IPS-18c (cell line): ENCODE data around the gene MAGEA4.
"Not testable (repeated sequence)": the region's sequence is repeated elsewhere in the genome, so short reads cannot be mapped to it uniquely, and the experiment has no call there.

ENCODE experiments used
- H3K4me3 ChIP-seq: 2 replicates; pipeline ENCODE4 v1.7.0; 2013; ENCODE audit warnings: low read depth, mild to moderate bottlenecking, low read length, moderate library complexity; ENCODE audit not compliant: insufficient read depth
- H3K9me3 ChIP-seq: one replicate; pipeline ENCODE4 v1.6.1; 2013; ENCODE audit warnings: mild to moderate bottlenecking, low read length, moderate library complexity; ENCODE audit not compliant: control insufficient read depth, insufficient read depth

MAGEA4 gene

GRCh38 chrX:151912780-151913179 is at the start of gene MAGEA4:
Gene MAGEA4, plus strand, starts transcription at chrX:151912889. Its CDS starts 10,776 bp downstream, at chrX:151923665.
- Histone ChIP-seq H3K4me3 (no peak within 1 kb of the TSS), H3K9me3 (no peaks in the 10 kb centered on the region)

- Histone ChIP-seq H3K4me3 (no peak overlapping the region), H3K9me3 (peaks cover 3% of the 10 kb centered on the region)
These were observed 42.1 kb upstream of the MAGEA4 start for GRCh38 chrX:151870602-151871001.

DNA sequence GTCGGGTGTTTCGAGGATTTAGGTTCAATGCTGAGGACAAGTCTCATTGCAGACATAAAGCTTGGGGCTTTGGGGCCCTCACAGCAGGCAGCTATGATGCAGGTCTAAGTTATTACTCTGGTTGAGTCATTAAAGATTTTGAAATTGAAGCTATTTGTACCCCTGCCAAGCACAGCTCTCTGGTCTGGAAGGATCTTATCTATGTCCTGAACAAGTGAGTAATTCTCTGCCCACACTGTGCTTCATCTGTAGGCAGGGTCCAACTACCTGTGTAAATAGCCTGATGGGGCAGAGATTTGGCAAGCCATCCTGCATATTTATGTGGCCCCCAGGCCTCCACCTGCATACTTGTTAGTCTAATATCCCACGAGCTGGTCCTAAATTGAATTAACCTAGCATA is 41.4 kb upstream of the MAGEA4 start:
- Histone ChIP-seq H3K4me3 (no peak overlapping the region), H3K9me3 (peaks cover 6% of the 10 kb centered on the region)

DNA sequence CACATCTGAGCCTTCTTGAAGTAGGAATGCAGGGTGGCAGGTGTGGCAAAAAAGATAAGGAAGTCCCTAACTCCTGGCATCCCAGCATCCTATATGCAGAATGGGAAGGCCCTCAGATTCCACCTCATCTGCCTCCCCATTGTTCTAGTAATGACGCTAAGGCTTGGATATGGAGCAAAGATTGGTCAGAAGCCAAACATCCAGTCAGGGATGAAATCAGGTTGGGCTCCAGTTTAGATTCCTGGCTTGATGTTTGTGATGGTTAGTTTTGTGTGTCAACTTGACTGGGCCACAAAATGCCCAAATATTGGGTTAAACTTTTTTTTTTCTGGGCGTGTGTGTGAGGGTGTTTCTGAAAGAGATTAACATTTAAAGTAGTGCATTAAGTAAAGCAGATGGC is 39.6 kb upstream of the MAGEA4 start:
- H3K4me3 ChIP-seq, result no peak overlapping the region
- H3K9me3 ChIP-seq, result peaks cover 10% of the 10 kb centered on the region

DNA sequence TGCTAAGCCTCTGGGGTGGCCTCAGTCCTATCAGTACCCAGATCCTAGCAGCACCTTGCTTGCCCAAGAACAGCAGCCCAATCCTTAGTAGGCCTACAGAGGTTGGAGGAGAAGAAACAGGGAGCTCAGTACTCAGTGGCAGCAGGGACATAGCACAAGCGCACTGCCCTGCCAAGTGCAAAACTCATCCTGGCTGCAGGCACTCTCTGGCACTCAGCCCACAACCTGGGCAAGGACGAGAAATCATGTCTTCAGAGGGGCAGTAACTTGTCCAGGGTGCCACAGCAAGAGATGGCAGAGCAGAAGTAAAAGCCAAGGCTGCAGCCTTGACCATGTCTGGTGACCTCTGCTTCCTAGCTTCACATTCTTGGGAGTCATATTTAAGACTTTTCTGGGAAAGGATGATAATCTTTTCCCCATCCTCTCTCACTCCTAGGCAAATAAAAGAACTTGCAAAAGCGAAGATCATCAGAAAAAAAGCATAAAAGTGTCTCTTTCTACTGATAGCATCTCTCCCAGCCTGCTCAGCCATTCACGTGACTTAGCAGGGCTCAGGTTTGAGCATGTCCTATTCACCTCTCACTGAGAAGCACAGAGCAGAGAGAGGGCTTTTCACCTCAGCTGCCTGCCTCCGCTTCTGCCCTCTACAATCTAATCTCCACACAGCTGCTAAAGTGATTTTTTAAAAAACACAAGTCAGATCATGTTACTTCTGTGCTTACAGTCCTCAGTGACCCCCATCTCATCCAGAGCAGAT is 37.2 kb upstream of the MAGEA4 start:
- Histone ChIP-seq H3K4me3 (no peak overlapping the region), H3K9me3 (peaks cover 10% of the 10 kb centered on the region)

DNA sequence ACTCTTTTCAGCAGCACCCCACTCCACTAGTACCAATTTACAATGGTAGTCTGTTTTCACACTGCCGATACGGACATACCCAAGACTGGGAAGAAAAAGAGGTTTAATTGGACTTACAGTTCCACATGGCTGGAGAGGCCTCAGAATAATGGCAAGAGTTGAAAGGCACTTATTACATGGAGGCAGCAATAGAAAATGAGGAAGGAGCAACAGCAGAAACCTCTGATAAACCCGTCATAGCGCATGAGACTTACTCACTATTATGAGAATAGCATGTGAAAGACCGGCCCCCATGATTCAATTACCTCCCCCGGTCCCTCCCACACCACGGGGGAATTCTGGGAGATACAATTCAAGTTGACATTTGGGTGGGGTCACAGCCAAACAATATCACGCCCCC is 34.1 kb upstream of the MAGEA4 start:
- H3K4me3 ChIP-seq, result no peak overlapping the region
- H3K9me3 ChIP-seq, result peaks cover 10% of the 10 kb centered on the region

- Histone ChIP-seq H3K9me3 (peaks cover 10% of the 10 kb centered on the region), H3K4me3 (no peak overlapping the region)
These were observed 32.8 kb upstream of the MAGEA4 start for GRCh38 chrX:151879856-151880255.

- H3K4me3 ChIP-seq, result no peak overlapping the region
- H3K9me3 ChIP-seq, result peaks cover 7% of the 10 kb centered on the region
These were observed 31.8 kb upstream of the MAGEA4 start for GRCh38 chrX:151880895-151881294.

- Histone ChIP-seq H3K9me3 (peaks cover 3% of the 10 kb centered on the region), H3K4me3 (no peak overlapping the region)
These were observed 23.3 kb upstream of the MAGEA4 start for GRCh38 chrX:151889421-151889820.

DNA sequence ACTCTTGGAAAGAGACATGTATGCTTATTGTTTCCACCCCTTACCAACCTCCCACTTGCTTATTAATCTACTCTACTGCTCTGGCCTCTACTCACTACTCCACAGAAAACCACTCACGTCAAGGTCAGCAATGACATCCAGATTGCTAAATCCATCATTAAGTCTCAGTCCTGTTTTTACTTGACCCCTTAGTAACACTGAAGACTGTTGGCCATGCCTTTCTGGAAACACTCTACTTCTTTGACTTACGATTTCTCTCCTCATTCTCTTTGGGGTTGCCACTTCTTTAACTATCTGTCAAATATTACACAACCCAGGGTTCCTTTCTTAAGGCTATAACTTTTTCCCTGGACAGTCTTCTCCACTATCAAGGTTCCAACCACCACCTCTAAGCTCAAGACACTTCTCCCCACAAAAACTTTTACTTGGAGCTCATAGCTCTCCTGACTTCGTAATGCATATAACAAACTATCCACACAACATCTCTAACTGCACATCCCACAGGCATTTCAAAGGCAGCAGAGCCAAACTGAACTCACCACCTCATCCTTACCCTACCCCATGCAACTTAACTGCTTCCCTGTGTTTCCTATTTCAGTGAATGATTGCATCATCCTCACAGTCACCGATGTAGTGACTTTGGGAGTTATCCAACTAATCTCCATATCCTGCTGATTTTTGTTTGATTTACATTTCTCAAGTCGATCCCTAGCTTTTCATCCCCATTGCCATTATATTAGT is 15.8 kb upstream of the MAGEA4 start:
- Histone ChIP-seq H3K4me3 (no peak overlapping the region), H3K9me3 (peaks cover 5% of the 10 kb centered on the region)

DNA sequence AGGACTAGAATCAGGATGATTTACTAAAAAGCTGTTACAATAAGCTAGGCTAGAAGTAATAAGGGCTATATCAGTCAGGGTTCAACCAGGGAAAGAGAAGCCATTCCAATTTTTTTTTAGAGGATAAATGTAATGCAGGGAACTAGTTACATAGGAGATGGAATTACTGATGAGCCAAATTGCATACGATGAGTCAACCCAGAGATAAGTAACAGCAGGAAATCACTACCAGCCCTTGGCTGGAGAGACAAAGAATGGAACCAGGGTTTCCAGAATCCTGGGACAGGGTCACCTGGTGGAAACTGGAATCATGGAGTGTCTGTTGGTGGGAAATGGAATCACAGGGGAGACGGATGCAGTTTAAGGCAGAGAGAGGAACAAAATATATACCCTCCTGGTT is 13.1 kb upstream of the MAGEA4 start:
- no peak overlapping the region for H3K4me3 ChIP-seq
- H3K9me3 ChIP-seq, result peaks cover 2% of the 10 kb centered on the region

DNA sequence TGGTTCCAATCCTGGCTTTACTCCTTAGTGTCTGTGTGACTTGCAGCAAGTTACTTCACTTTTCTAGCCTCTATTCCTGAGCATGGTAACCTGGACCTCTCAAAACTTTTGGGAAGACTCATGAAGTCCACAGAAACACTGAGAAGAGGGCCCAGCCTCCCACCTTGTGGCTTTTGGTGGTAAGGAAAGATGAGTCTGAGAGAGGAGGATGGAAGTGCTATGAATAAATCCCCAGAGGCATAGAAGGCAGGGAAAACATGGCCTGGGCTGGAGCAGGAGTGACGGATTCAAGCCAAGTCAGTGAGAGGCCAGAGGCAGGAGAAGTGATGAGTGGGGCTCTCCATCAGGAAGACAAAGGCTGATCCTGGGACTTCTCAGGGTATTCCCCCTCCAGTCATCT is 10.9 kb upstream of the MAGEA4 start:
- no peak overlapping the region for H3K4me3 ChIP-seq
- H3K9me3 ChIP-seq, result peaks cover 3% of the 10 kb centered on the region

DNA sequence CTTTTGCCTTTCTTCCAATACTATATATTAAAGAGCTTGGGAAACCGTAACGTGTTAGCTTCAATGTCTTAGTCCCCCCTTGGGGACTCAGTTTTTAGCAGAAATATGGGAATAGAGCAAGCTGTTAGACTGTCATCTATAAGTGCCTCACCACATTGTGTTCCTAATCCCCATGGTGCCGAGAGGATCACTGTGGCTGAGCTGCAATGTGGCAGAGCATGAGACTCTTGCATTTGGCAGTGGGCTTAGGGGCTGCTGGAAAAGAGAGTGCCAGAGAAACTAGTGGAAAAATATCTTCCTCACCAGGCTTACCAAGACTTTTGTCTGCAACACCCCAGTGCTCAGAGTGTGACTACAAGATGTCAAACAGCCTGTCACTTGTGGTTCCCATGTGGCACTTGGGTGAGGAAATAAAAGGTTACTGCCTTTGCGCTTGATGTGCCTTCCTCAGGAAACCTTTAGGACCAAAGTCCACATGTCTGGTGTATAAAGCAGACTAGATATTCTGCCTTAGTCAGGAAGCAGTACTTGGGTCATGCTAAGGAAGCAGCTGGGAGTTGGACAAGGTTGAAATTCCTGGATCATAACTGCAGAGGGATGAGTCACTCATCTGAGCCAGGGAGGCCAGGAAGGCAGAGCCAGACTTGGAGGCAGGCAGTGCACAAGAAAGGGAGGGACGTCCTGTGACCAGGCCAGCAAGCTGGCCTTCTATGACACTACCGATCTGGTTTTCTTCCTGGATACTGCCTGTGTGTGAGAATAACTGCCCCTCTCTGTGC is 9.7 kb upstream of the MAGEA4 start:
- Histone ChIP-seq H3K9me3 (peaks cover 3% of the 10 kb centered on the region), H3K4me3 (no peak overlapping the region)

- Histone ChIP-seq H3K4me3 (no peak overlapping the region), H3K9me3 (peaks cover 3% of the 10 kb centered on the region)
These were observed 7.7 kb upstream of the MAGEA4 start for GRCh38 chrX:151904989-151905388.

DNA sequence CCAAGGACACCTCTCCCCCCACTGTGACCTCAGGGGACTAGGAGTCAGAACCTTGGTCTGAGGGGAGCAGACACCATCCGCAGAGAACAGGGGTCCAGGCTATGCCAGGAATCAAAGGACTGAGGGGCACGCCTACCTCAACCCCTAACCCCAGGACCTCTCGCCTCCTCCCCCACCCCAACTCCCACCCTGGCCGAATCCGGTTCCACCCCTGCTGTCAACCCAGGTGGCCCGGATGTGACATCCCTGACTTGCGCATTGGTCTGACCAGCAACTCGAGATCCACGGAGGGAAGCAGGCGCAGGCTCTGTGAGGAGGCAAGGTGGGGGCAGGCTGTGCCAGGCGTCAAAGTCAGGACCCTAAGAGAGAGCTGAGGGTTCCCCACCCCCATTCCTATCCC is 468 bp upstream of the MAGEA4 start:
- H3K9me3 ChIP-seq, result no peaks in the 10 kb centered on the region
- no peak overlapping the region for H3K4me3 ChIP-seq

GRCh38 chrX:151918736-151919135 is 6.0 kb downstream of the MAGEA4 start:
- peaks cover 11% of the 10 kb centered on the region for H3K9me3 ChIP-seq
- H3K4me3 ChIP-seq, result not testable (repeated sequence)

DNA sequence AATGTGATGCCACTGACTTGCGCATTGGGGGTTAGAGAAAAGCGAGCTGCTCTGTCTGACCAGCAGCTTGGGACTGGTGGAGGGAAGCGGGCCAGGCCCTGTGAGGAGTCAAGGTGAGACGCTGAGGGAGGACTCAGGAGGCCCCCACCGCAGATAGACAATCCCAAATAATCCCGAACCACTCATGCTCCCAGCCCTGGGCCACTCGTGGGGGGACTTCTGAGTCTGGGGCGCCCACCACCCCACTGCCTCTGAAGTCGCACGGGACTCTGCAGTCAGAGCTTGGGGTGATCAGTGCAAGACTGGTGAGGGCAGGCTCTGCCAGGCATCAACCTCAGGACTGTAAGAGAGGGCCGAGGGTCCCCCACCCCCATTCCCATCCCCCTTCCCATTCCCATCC is 6.9 kb downstream of the MAGEA4 start:
- Histone ChIP-seq H3K9me3 (peaks cover 11% of the 10 kb centered on the region), H3K4me3 (no peak overlapping the region)

DNA sequence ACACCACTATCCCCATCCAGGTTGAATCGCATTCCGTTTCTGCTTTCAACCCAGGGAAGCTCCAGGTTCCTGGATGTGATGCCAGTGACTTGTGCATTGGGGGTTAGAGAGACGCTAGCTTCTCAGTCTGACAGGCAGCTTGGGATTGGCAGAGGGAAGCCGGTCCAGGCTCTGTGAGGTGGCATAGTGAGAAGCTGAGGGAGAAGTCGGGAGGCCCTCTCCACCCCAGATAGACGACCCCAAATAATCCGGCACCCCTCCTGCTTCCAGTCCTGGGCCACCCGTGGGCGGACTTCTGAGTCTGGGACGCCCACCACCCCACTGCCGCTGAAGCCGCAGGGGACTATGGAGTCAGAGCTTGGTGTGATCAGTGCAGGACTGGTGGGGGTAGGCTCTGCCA is 7.4 kb downstream of the MAGEA4 start:
- H3K4me3 ChIP-seq, result no peak overlapping the region
- H3K9me3 ChIP-seq, result peaks cover 11% of the 10 kb centered on the region
